Measurements from ENCODE around the gene RPS10. TPM values are rescaled to one million over a fixed set of nuclear protein-coding genes. Genes with fewer than 3 reads are reported as not detected.

The RPS10 gene
- total and polyA plus RNA-seq, 2 of the 8 experiments (the other 6 are each of a cell fraction or from before 2014, with no cell fraction given) = 2,408 to 11,142 TPM

GRCh38 chr6:34386316-34387137 is 39.3 kb downstream of the RPS10 start (continued):
- TF ChIP-seq RNF2 (IDR thresholded peaks at IDR 0.05; ENCODE audit: borderline replicate concordance, low read depth, low read length, missing control alignments, poor library complexity, severe bottlenecking) (no peak), CHD1 (IDR thresholded peaks at IDR 0.05; ENCODE audit: low read depth, low read length) (no peak), PHF8 (conservative IDR thresholded peaks at IDR 0.05; ENCODE audit: low read depth, low read length) (no peak), TAF7 (optimal IDR thresholded peaks at IDR 0.05; ENCODE audit: borderline replicate concordance, low read depth, low read length) (no peak), EZH2 (IDR thresholded peaks at IDR 0.05; ENCODE audit: low read depth, low read length, severe bottlenecking) (no peak), ZNF274 (IDR thresholded peaks at IDR 0.05; ENCODE audit: borderline replicate concordance, extremely low read depth, low read length) (no peak), NRF1 (IDR thresholded peaks at IDR 0.05; ENCODE audit: low read depth, low read length) (no peak), GABPA (IDR thresholded peaks at IDR 0.05; ENCODE audit: borderline replicate concordance, insufficient read depth, low read length) (no peak), BACH1 (IDR thresholded peaks at IDR 0.05; ENCODE audit: low read length) (no peak)
